Measurements from ENCODE around the gene LTBP3.

Gene LTBP3

GRCh38 chr11:65585396-65586246 lies 27.5 kb upstream of the LTBP3 start:
- H3K4me3 ChIP-seq (ENCODE audit: control insufficient read depth, low read depth, low read length) = no peak overlapping the region
- no peak for TF ChIP-seq CTCF (conservative IDR thresholded peaks at IDR 0.05; ENCODE audit: control insufficient read depth, insufficient read depth, low read depth, low read length)

GRCh38 chr11:65584723-65585171 lies 26.6 kb upstream of the LTBP3 start:
- DNase-seq (ENCODE audit: low read depth) = no peak
- no peak overlapping the region for H3K4me3 ChIP-seq (ENCODE audit: control insufficient read depth, low read depth, low read length)
- TF ChIP-seq CTCF (conservative IDR thresholded peaks at IDR 0.05; ENCODE audit: control insufficient read depth, insufficient read depth, low read depth, low read length) = no peak

More at GRCh38 chr11:65585396-65586246, 27.5 kb upstream of the LTBP3 start:
- DNase-seq (ENCODE audit: low read depth) = no peak

GRCh38 chr11:65584106-65584505 lies 25.9 kb upstream of the LTBP3 start:
- no peak for DNase-seq (ENCODE audit: low read depth)
- no peak for TF ChIP-seq CTCF (conservative IDR thresholded peaks at IDR 0.05; ENCODE audit: control insufficient read depth, insufficient read depth, low read depth, low read length)

GRCh38 chr11:65583589-65583988 lies 25.4 kb upstream of the LTBP3 start:
- no peak for DNase-seq (ENCODE audit: low read depth)
- no peak for TF ChIP-seq CTCF (conservative IDR thresholded peaks at IDR 0.05; ENCODE audit: control insufficient read depth, insufficient read depth, low read depth, low read length)
- H3K4me3 ChIP-seq (ENCODE audit: control insufficient read depth, low read depth, low read length) = no peak overlapping the region

More at GRCh38 chr11:65584106-65584505, 25.9 kb upstream of the LTBP3 start:
- H3K4me3 ChIP-seq (ENCODE audit: control insufficient read depth, low read depth, low read length) = no peak overlapping the region

GRCh38 chr11:65581928-65582327 lies 23.8 kb upstream of the LTBP3 start:
- no peak for TF ChIP-seq CTCF (conservative IDR thresholded peaks at IDR 0.05; ENCODE audit: control insufficient read depth, insufficient read depth, low read depth, low read length)
- no peak overlapping the region for H3K4me3 ChIP-seq (ENCODE audit: control insufficient read depth, low read depth, low read length)
- DNase-seq (ENCODE audit: low read depth) = no peak

- H3K4me3 ChIP-seq (ENCODE audit: control insufficient read depth, low read depth, low read length) = no peak overlapping the region
- no peak for TF ChIP-seq CTCF (conservative IDR thresholded peaks at IDR 0.05; ENCODE audit: control insufficient read depth, insufficient read depth, low read depth, low read length)
- no peak for DNase-seq (ENCODE audit: low read depth)
These were observed 22.6 kb upstream of the LTBP3 start for GRCh38 chr11:65580756-65581155.
